Fibroblast of lung (primary cell): ENCODE data around the gene SH2D1B. TPM values are rescaled to one million over a fixed set of nuclear protein-coding genes. Genes with fewer than 3 reads are reported as not detected.

ENCODE experiments used
- DNase-seq, 2 donors: peaks; one replicate each; pipeline versions ENCODE4 v3.0.0 to v3.0.0-alpha.2; 2010; ENCODE audit warnings: low read depth in 2 of 2
- H2AFZ ChIP-seq: 2 replicates; pipeline ENCODE4 v1.5.1; 2012; ENCODE audit warnings: low read length, control low read depth, inconsistent platforms
- H3K27ac ChIP-seq: 2 replicates; pipeline ENCODE4 v1.5.1; 2011; ENCODE audit warnings: low read length, control low read depth; ENCODE audit not compliant: insufficient read depth
- H3K27me3 ChIP-seq: 2 replicates; pipeline ENCODE4 v1.5.1; 2011; ENCODE audit warnings: mild to moderate bottlenecking, low read length; ENCODE audit not compliant: control insufficient read depth, insufficient read depth
- H3K36me3 ChIP-seq: 2 replicates; pipeline ENCODE4 v1.5.1; 2011; ENCODE audit warnings: low read length; ENCODE audit not compliant: control insufficient read depth, insufficient read depth
- H3K4me1 ChIP-seq: 2 replicates; pipeline ENCODE4 v1.5.1; 2011; ENCODE audit warnings: low read length; ENCODE audit not compliant: control insufficient read depth, insufficient read depth; ENCODE audit errors: extremely low read depth
- H3K4me2 ChIP-seq: 2 replicates; pipeline ENCODE4 v1.5.1; 2011; ENCODE audit warnings: low read length, control low read depth; ENCODE audit not compliant: insufficient read depth; ENCODE audit errors: extremely low read depth
- H3K4me3 ChIP-seq, 4 experiments: fragments of 200-600 bp in 1 of 4; sonication (generic) in 1 of 4; replicated peaks in 1 of 4; 2 replicates each; pipeline ENCODE4 v1.5.1; 2011 to 2016; ENCODE audit warnings: low read length in 4 of 4, low read depth in 3 of 4, mild to moderate bottlenecking in 3 of 4, control low read depth in 2 of 4, inconsistent platforms in 1 of 4, mixed read lengths in 1 of 4; ENCODE audit not compliant: insufficient read depth in 1 of 4; ENCODE audit errors: control extremely low read depth in 1 of 4
- H3K79me2 ChIP-seq: 2 replicates; pipeline ENCODE4 v1.5.1; 2012; ENCODE audit warnings: mild to moderate bottlenecking, low read length, inconsistent platforms; ENCODE audit not compliant: control insufficient read depth, insufficient read depth
- H3K9ac ChIP-seq: 2 replicates; pipeline ENCODE4 v1.5.1; 2011; ENCODE audit warnings: mild to moderate bottlenecking, low read length, control low read depth; ENCODE audit not compliant: insufficient read depth
- H3K9me3 ChIP-seq: 2 replicates; pipeline ENCODE4 v1.5.1; 2012; ENCODE audit warnings: low read depth, low read length; ENCODE audit not compliant: control insufficient read depth, insufficient read depth
- H4K20me1 ChIP-seq: 2 replicates; pipeline ENCODE4 v1.5.1; 2011; ENCODE audit warnings: low read length; ENCODE audit not compliant: control insufficient read depth, insufficient read depth; ENCODE audit errors: extremely low read depth
- CTCF ChIP-seq, 2 donors: IDR thresholded peaks in 1 of 2; conservative IDR thresholded peaks in 1 of 2; 1 replicate in 1 of 2; 2 replicates in 1 of 2; pipeline ENCODE4 v1.5.1; 2011 to 2012; ENCODE audit warnings: low read length in 2 of 2, control low read depth in 1 of 2, inconsistent platforms in 1 of 2, low read depth in 1 of 2, mild to moderate bottlenecking in 1 of 2
- EZH2 ChIP-seq: IDR thresholded peaks from 2 replicates; pipeline ENCODE4 v1.5.1; 2012; ENCODE audit warnings: low read length, control low read depth, mild to moderate bottlenecking; ENCODE audit errors: missing control alignments
- polyA plus RNA-seq, 2 donors: library from polyadenylated mRNA; depleted of rRNA in 1 of 2; stranded (reverse) in 1 of 2; unstranded in 1 of 2; fragments of >200 nt; gene quantifications; 2 replicates each; pipeline ENCODE4 v1.2.1, GENCODE V29; 2011 to 2012; ENCODE audit warnings: missing spikeins in 1 of 2
- total RNA-seq: library from RNA; depleted of rRNA; stranded (reverse); fragments of >200 nt; gene quantifications from 2 replicates; pipeline ENCODE4 v1.2.1, GENCODE V29; 2014

The SH2D1B gene
- total and polyA plus RNA-seq, 2 donors (not counting 1 experiment from before 2014, with no cell fraction given), result not detected

GRCh38 chr1:162384601-162385279 is 27.2 kb downstream of the SH2D1B start:
- no peak overlapping the region for H2AFZ ChIP-seq
- no peaks in the 10 kb centered on the region for H4K20me1 ChIP-seq
- TF ChIP-seq CTCF (conservative IDR thresholded peaks at IDR 0.05 in 1 of 2, IDR thresholded peaks at IDR 0.05 in 1 of 2; ENCODE audit: low read depth in 1 of 2, low read length in 2 of 2) (no peak), EZH2 (no peak)
- no peaks in the 10 kb centered on the region for H3K36me3 ChIP-seq
- H3K4me2 ChIP-seq, result no peak overlapping the region
- no peak overlapping the region for H3K4me3 ChIP-seq
- no peak overlapping the region for H3K27ac ChIP-seq
- H3K4me1 ChIP-seq, result no peaks in the 10 kb centered on the region
- no peaks in the 10 kb centered on the region for H3K9me3 ChIP-seq
- no peak for DNase-seq
- no peak overlapping the region for H3K9ac ChIP-seq
- H3K79me2 ChIP-seq, result no peaks in the 10 kb centered on the region
- peaks cover 20% of the 10 kb centered on the region for H3K27me3 ChIP-seq

- DNase-seq, result no peak
- Histone ChIP-seq H3K27ac (no peak overlapping the region), H3K9ac (no peak overlapping the region), H3K9me3 (no peaks in the 10 kb centered on the region), H3K79me2 (no peaks in the 10 kb centered on the region), H3K4me2 (no peak overlapping the region), H3K4me1 (no peaks in the 10 kb centered on the region), H2AFZ (no peak overlapping the region), H3K4me3 (no peak overlapping the region), H3K36me3 (no peaks in the 10 kb centered on the region), H4K20me1 (no peaks in the 10 kb centered on the region), H3K27me3 (peaks cover 17% of the 10 kb centered on the region)
- TF ChIP-seq EZH2, result no peak
- no peak for TF ChIP-seq CTCF (conservative IDR thresholded peaks at IDR 0.05 in 1 of 2, IDR thresholded peaks at IDR 0.05 in 1 of 2; ENCODE audit: low read depth in 1 of 2, low read length in 2 of 2)
Measured at GRCh38 chr1:162384116-162384515, 27.8 kb downstream of the SH2D1B start.

- Histone ChIP-seq H4K20me1 (no peaks in the 10 kb centered on the region), H3K4me1 (no peaks in the 10 kb centered on the region), H3K4me2 (no peak overlapping the region), H3K4me3 (no peak overlapping the region), H3K36me3 (no peaks in the 10 kb centered on the region), H3K27me3 (peaks cover 14% of the 10 kb centered on the region), H3K79me2 (no peaks in the 10 kb centered on the region), H3K27ac (no peak overlapping the region), H2AFZ (no peak overlapping the region), H3K9ac (no peak overlapping the region), H3K9me3 (no peaks in the 10 kb centered on the region)
- no peak for DNase-seq
- no peak for TF ChIP-seq CTCF (conservative IDR thresholded peaks at IDR 0.05 in 1 of 2, IDR thresholded peaks at IDR 0.05 in 1 of 2; ENCODE audit: low read depth in 1 of 2, low read length in 2 of 2)
- TF ChIP-seq EZH2, result no peak
Measured at GRCh38 chr1:162383516-162383915, 28.4 kb downstream of the SH2D1B start.
